Activated T-helper 1 cell treated with Interleukin-2 at 50 U/mL for 16 hours (primary cell): ENCODE measurements around the gene RHOA.

Source experiments
- DNase-seq: peaks from one replicate; pipeline ENCODE4 v3.0.0-alpha.2; 2020; ENCODE audit warnings: low read depth

RHOA gene

DNA sequence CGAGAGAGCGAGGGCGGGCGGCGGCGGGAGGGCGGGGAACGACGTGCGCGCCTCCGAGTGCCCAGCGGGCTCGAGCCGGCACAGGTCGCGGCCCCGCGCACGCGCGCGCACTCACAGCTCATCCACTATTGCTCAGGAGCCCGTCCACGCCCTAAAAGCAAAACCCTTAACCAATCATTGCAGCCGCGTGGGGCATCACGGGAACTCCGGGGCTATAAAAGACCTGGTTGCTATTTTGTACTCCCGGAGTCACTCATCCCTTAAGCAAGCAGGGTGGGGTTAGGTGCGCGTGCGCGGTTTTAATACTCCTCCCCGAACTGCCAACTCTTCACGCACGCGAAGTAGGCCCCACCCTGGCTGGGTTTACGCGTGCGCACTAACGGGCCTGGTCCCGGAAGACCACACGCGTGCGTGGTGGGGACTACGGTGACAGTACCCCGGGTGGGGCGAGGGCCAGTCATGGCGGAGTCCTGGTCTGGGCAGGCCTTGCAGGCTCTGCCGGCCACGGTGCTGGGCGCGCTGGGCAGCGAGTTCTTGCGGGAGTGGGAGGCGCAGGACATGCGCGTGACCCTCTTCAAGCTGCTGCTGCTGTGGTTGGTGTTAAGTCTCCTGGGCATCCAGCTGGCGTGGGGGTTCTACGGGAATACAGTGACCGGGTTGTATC is at the start of gene RHOA, which contains the start of gene TCTA:
Gene RHOA, minus strand, starts transcription at position 9 of the 664 bp plus-strand sequence. CDS start 36,387 bp downstream, outside the sequence.
Gene TCTA, plus strand, starts transcription at position 456 of the 664 bp plus-strand sequence. Its CDS starts 4 bp downstream, at position 460.
- peak; percentile 98 for DNase-seq

DNA sequence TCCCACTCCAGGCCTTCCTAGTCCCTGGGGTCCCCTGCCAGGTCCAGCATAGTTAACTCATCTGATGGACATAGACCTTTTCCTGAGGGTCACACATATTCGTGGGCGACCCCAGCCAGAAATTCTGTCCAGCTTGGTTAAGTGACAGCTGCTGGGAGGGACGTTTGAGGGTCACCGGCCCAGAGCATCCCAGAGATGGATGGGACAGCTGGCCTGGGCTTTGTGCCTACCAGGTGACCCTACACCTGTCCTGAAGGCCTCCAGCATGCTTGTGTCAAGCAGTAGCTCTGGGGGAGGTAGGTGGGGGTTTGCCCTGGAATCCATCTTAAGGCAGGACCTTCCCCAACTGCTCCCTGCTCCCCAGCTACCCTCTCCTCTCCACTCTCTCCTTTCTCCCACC is 49.2 kb upstream of the RHOA start:
- DNase-seq = no peak

DNA sequence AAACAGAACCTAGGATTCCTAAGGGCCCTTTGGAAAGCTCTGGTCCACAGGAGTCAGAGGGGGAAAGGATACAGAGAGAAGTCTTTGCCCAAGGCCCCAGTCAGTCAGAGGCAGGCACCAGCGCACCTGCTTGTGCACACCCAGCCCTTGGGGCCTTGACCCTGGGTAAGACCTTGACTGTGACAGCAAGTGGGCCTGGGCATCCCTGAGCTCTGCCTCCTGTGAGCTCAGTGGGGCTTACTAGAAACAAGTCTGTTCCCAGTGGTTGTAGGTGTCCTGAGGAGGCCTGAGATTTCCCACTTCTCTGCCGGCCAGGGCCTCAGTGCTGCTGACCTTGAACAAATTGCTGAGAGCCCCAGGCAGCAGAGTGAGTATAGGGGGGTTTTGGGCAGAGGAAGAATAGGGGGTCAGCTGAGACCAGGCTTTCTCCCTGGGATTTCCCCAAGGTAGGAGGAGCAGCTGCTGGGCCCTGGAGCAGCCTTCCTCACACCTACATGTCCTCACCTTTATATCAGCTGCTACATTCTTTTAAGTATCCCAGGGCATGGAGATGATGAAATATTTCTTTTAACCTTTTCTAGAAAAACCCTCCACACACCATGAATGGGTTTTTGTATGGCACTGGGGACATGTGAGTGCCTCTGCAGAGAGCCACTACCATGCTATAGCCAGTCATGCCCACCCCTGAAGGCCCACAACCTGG is 48.6 kb upstream of the RHOA start:
- no peak for DNase-seq

DNA sequence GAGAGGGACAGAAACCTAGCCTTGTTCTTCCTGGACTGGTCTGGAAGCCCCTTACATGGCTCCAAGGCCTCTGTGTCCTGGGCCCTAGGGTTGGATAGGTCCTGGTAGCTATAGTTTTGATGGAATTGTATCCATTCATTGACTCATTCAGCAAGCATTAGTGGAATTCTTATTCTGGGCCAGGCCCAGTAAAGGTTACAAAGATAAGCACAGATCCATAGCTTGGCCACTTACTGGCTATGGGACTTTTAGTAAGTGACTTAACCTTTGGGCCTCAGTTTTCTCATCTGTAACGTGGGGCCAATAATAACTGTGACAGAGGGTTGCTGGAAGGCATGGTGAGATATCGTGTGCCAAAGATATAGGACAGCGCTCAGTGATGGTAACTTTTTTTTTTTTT is 44.7 kb upstream of the RHOA start:
- no peak for DNase-seq

DNA sequence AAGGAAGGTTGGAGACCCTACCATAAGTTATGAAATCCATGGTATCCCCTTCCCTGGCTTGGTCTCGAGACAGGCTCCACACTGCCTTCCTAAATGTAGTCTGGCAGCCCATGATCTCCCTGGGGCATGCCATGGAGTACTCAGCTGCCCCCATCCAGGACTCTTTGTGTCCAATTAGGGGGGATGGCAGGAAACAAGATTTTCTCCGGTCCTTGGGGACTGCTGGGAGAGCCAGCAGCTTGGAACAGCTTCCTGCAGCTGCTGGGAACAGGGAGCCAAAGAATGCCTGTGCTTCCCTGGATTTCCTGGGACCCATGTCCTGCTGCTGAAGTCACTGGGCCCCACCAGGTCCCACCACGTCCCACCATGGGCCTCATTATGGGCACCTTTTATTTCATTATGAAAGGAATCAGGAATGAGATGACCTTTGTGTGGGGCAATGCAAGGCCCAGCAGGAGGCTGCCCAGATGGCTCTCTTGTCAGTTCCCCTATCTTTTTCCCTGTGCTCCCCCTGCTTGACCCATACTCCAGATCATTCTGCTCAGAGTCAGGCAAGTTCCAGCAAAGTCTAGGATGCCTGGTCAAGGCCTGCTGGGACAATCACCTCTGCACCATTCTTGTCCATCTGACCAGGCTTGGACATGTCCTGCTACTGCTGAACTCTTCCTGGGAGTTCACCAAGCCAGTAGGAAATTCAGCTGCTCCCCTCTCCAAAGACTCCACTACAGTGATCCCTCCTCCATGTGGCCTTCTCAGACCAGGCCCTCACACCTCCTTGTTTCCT is 43.3 kb upstream of the RHOA start:
- no peak for DNase-seq

DNA sequence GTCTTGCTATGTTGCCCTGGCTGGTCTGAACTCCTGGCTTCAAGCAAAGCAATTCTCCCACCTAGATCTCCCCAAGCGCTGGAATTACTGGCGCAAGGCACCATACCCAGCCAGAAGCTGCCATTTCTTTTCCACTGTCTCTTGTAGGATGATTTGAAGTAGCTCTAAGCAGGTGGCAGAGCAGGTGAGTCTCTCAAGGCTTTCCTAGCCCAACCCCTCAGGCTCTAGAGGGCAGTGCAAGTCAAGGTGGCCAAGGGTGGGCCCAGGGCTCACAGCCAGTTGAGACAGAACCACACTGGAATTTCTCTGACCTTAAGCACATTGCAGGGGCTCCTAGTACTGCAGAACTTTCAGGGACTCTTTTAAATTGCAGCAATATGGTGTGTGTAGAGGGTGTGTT is 42.7 kb upstream of the RHOA start:
- DNase-seq = no peak

DNA sequence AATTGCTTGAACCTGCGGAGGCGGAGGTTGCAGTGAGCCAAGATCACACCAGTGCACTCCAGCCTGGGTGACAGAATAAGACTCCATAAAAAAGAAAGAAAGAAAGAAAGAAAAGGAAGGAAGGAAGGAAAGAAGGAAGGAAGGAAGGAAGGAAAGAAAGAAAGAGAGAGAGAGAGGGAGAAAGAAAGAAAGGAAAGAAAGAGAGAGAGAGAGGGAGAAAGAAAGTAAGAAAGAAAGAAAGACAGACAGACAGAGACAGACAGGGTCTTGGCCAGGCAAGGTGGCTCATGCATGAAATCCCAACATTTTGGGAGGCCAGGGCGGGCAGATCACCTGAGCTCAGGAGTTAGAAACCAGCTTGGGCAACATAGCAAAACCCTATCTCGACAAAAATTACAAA is 41.8 kb upstream of the RHOA start:
- no peak for DNase-seq

DNA sequence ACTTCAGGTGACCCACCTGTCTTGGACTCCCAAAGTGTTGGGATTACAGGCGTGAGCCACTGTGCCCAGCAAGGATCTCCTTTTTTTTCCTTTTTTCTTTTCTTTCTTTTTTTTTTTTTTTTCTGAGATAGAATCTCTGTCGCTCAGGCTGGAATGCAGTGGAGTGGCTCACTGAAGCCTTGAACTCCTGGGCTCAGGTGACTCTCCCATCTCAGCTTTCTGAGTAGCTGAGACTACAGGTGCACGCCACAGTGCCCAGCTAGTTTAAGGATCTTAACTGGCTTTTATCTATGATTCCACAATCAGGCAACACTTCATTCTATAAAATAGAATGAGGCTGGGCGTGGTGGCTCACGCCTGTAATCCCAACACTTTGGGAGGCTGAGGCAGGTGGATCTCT is 33.6 kb upstream of the RHOA start:
- DNase-seq = no peak

DNA sequence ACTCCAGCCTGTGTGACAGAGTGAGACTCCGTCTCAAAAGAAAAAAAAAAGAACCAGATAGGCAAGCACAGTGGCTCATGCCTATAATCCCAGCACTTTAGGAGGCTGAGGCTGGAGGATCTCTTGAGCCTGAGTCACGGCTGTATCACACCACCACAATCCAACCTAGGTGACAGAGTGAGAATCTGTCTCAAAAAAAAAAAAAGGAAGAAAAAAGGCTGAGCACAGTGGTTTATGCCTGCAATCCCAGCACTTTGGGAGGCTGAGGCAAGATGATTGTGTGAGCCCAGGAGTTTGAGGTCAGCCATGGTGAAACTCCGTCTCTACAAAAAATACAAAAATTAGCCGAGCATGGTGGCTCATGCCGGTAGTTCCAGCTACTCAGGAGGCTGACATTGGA is 23.0 kb upstream of the RHOA start:
- DNase-seq = no peak

DNA sequence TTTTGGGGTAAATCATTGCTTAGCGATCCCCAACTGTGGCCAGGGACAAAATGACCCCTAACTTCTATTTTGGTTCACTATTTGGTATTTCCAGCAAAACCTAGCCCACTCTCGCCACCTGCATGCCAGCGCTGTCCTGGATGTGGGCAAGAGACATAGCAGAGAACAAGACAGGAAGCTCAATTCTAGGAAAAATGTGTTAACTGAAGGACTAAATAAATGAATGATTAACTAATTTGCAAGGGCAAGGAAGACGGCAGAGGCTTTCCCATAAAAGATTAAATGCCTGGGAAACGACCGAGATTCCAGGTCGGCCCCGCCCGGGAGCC is 16.9 kb upstream of the RHOA start:
- DNase-seq = no peak

DNA sequence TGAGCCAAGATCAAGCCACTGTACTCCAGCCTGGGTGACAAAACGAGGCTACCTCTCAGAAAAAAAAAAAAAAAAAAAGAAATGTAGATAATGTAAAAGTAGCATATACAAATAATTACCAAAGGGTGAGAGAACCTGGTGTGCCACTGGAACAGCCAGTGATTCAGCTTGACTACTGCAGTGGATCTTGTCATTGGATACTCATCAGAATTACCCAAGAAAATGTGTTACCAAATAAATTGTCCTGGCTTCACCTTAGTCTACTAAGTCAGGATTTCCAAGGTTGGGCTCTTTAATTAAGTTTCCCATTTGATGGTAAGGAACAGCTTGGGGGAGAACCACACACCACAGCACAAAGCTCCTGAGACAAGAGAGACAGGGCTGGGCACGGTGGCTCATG is 15.8 kb upstream of the RHOA start:
- DNase-seq = no peak

DNA sequence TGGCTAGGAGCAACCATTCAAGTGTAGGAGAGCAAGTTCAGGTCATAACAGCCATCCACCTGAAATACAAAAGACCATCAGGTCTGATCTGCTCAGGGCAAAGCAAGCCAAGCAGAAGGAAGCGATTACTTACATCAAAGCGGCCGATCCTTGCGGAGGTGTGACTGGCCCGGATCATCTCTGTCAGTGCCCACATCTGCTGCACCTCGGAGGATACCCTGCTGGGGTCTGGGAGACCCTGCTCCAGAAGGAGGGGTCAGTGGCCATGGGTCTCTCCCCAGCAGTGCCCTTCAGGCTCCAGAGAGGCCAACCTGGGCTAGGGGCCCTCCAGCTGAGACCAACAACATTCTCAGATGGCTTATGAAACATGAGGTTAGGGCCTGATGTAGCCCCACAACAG is 13.0 kb upstream of the RHOA start:
- no peak for DNase-seq

DNA sequence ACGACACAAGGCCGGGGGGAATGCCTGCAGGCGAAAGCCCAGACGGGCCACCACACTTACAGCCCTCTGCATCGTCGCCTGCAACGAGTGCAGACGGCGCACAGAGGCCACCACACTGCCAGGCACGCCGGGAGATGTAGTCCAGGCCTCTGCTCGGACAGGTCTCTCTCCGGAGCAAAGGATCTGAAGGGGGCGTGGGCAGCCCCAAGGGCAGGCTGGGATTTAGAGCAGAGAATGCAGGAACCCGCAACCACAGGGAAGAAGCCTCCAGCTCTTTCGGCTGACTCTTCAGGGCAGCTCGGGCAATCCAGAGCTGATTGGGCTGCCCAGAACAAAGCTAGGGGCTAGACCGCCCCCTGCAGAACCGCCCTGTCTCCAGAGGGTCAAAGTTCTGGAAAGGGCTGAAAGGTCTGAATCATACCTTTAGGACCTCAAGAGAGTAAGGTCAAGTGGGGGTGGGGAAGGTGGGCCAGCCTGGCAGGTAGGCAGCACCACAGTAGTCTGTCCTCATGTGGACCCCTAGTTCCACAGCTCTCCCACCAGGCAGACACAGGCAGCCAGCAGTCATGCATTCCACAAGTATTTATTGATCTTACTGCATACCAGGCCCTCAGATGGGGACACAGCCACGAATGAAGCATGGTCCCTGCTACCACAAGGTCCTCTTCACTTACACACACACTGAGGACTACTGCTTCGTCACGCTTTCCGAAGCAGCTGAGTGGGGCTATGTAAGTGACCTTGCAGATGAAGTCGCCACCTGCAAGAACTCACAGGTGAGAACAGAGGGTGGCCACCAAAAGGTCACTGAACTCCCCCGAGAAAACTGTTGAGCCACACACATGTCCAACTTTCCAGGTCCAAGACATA is 10.8 kb upstream of the RHOA start, which contains the start of gene AMT:
Gene AMT, minus strand, starts transcription at position 95 of the 870 bp plus-strand sequence. Its CDS starts 23 bp downstream, at position 72.
- no peak for DNase-seq

DNA sequence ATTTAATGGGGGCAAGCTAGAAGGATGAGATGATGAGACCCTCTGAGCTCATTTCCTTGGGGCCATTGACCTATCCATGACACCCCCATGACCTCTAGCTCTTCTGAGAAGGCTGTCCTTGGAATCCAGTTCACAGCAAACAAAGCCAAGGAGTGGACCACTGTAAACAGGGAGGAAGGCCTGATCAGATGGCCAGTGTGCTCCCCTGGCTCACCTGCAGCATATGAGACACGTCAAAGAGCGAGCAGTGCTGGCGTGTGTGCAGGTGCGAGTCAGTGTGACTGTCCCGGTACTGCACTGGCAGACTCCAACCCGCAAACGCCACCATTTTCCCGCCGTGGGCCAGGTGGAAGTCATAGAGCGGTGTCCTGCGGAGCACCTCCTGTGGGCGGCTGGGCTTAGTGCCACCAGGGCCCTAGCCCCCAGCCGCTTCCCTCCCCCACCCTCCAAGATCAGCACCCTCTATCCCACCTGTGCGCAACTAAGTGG is 10.2 kb upstream of the RHOA start:
- DNase-seq = no peak

DNA sequence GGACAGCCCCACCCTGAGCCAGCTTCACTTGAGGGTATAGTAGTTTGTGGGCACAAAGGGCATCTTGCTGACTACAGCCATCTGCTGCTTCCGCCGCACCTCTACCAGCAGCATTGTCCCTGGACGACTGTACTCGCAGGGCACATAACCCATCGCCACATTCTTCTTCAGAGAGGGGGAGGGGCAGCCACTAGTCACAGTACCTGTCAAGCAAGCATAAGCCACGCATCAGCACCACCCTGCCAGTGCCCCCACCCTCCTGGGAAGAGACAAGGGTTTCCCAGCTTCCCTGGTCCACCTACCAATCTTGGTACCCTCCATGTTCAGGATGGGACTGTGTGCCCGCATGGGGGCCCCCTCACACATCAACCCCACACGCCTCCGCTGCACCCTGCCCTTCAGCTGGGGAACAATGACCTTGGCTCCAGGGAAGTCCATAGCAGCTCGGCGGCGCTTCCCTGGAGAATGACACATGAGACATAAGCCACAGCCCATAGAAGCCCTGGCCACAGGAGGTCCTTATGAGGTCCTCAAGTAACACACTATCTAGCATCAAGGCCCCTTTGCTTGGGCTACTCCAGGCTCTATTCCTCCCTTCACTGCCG is 5.8 kb upstream of the RHOA start:
- no peak for DNase-seq

DNA sequence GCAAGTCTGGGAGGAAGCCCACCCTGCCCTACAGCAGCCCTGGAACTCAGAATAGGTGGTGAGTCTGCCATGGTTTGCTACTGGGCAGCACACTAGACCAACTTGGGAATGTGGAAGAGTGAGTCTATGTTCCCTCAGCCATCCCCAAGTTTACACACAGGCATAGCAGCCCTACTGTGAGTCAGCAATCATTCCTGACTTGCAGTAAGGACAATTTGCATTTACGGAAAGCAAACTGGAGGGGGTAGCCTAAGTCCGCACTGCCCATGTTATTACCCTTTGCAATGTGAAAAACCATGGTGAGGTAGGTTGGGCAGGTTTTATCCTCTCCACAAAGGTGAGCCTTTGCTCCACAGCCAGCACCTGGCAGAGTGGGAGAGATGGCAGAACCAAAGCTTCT is 5.1 kb upstream of the RHOA start:
- DNase-seq = no peak

DNA sequence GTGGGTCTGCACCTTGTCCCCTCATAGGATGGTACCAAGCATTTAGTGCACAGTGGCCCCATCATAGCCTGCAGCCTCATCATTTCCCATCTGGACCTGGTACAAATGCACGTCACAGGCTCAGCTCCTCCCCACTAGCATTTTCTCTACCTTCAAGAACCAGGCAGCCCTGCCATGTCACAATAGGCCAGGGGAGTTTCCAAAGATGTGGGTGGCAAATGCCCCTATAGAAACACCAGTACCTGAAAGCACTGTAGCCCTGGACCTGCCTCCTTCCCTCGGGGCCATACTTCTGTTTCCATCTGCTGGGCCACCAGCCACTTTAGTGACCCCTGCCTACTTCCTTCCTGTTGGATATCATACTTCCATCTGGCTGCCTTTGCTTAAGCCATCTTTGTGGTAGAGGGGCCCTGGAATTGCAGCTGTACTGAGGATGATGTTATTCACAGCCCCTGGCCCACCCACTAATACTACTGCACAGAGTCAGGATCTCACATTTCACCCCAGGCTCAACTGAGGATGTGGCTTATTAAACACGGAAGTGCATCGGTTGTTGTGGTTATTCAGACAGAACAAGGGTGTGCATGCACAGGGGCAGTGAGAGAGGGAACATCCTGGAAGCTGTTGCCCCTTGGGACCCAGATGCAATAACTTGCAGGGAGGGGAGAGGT is 4.3 kb upstream of the RHOA start:
- DNase-seq = peak; percentile 27

DNA sequence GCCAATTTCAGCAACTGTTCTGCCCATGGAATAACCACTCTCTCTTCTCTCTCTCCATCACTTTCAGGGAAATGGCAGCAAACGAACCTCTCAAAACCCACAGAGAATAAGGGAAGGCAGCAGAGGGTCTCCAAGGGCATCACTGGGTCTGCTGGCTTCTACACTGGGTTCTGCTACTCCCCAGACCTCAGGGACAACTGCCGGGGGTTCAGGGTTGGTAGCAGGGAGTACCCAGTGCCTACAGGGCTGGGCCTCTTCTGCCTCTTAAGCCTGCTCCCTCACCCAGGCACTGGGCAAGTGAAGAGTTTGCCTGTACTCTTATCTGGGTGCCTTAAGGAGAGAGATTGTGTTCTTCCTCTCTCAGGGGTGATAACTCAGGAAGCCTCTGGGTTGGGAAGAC is 3.0 kb upstream of the RHOA start:
- no peak for DNase-seq

DNA sequence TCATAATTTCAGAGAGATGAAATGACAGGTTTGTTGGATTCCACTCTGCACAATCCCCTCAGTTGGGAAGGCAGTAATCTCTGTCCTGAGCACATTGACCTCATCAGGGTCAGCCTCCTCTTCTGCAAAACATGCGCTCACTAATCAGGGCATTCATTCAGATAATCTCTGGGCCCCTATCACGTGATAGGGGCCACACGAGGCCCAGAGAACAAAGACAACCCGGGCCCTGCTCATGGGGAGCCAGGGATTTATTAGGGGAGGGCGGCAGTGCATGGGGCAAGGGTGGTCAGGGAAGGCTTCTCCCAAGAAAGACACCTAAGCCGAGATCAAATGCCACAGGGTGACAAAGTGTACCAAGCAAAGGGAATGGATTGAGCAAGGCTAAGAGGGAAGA is 1.6 kb upstream of the RHOA start:
- DNase-seq = no peak

DNA sequence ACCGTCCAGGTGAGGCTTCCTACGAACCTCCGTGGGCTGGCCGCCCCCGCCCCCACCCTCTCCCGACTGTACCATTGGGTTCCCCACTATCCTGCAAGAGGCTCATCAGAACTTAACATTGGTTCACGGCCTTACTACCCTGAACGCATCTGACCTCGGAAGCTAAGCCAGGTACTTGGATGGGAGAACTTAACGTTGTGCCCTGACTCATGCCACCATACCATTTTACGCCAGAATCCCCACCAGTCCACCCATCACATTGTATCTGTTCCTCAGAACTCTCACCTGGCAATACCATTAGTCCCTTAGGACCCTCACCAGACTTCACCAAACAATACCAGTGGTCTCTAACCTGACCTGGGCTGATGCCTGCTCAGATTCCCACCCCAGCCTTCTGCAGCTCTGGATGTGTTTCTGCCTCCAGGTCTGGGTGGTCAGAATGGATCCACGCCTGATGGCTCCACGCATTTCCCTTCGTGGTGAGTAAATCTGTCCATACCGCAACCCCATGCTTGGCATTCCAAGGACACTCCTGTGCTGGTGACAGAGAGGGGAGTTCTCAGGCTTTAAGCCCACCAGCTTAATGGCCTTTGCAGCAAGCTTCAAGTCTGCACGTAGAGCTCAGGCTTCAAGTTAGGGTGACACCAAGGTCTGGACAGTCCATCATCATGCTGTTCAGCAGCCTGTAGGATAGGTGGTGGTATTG is 1.0 kb upstream of the RHOA start:
- DNase-seq = no peak
